Left hindlimb (tissue), 1 donor: ENCODE results near the gene DLX5.
A peak's percentile ranks its signal among the peaks of the same experiment; 100 is the strongest.

ENCODE experiments used
- DNase-seq: peaks from one replicate; pipeline ENCODE4 v3.0.0-alpha.2; 2018

The DLX5 gene

DNA sequence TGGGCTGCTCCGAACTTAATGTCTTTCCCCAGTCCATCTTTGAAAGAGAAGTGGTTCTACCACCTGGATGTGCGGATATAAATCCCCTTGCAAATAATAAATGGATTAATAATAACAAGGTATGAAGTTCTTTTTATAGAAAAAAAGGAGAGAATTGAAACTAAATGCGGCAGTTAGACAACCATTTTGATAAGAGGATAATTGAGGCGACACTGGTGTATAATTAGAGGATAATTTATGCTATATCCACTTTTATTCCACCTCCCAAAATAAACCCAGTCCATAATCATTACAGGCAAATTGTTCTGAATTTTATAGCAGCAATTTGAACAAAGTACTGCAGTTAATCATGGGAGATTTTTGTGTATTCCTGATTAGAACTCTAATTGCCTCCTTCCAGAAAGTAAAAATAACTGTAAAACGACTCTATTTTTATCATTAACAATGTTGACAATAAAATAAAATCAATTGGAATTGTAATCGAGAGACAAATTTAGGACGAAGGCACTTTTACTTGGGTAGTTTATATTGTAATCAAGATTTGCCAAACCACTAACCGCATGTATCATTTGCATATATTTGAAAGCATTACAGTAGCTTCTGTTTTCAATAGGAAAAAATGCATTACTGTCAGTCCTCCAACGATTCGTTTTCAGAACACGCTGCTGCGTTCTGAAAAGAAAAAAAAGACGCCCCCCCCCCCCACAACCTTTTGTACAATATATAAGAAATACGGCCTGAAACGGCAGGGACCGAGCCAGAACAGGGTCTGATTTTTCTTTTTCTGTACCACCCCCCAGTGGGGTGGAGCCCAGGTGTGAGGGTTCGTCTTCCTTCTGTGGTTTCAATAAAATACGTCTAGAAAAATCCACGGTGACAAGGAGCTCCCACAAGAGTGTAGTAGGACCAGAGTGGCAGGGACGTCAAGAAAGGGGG, 20.1 kb downstream of the DLX5 start:
- no peak for DNase-seq

DNA sequence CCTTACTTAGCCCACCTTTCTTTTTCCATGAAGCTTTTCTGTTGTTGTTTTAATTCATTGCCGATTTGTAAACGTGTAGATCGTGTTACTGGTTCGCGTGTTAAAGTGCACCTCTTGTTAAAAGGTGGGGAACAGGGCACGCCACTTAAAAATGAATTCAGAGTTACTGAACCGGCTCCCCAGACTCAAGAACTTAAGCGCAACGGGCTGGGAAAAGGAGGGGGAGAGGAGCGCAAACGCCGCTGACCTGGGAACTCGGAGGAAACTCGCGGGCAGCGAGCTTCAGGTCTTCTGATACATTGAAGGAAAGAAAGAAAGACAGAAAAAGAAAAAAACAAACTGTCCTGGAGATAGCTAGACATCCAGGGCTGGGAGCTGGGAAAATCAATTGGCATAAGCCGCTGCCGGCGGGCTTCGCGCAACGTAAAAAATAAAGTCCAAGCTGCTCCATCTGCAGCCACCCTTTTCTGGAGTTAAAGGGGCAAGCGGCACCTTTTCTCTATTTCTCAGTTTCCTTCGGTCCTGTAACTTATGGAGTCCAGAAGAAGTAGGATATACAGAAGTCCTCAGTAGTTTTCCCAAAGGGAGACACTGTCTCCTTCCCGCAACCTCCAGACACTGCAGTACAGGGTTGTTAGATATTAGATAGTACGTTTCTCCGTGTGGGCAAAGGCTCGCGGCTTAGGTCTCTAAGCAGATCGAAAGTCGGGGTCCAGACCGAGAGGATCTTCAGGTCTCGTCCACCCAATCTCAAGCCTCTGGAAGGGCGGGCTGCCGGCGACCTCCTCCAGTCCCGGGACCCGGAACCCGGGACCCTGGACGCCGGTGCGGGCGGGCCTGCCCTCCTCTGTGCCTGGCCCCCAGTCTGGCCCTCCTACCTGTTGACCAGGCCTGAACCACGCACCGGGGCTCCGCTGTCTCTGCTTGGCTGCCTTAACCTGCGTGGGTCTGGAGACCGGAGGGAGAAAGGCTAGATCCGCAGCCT, 21.1 kb downstream of the DLX5 start:
- peak; percentile 31 for DNase-seq

DNA sequence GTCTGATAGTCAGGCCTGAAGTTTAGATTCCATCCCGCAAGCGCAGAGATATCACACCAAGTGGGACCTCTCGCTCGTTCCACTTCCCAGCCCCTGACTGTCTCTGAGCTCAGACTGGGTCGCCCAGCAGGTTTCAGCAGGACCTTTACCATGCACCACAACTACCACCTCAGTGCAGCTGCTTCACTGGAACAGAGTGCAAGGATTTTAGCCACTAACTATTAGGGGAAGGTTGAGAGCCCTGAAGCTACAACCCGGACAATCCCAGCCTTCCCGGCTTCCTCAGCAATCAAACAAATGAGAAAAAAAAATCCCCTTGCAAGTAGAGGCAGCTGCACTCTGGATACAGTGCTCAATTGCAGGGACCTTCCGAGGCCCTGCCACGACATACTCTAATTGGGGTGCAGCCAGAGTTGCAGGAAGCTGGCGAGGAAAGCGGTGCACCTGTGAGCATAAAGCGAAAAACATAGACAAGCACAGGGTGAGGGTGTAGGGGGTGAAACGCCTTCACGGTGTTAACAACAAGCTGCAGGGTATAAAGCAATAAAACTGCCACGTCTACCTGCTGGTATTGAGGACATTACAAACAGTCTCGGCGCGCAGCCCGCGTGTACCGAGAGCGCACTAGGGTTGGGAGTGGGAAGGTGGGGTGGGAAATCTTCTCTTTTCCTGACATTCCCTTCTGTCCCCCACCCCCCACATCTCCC, 21.9 kb downstream of the DLX5 start:
- no peak for DNase-seq

DNA sequence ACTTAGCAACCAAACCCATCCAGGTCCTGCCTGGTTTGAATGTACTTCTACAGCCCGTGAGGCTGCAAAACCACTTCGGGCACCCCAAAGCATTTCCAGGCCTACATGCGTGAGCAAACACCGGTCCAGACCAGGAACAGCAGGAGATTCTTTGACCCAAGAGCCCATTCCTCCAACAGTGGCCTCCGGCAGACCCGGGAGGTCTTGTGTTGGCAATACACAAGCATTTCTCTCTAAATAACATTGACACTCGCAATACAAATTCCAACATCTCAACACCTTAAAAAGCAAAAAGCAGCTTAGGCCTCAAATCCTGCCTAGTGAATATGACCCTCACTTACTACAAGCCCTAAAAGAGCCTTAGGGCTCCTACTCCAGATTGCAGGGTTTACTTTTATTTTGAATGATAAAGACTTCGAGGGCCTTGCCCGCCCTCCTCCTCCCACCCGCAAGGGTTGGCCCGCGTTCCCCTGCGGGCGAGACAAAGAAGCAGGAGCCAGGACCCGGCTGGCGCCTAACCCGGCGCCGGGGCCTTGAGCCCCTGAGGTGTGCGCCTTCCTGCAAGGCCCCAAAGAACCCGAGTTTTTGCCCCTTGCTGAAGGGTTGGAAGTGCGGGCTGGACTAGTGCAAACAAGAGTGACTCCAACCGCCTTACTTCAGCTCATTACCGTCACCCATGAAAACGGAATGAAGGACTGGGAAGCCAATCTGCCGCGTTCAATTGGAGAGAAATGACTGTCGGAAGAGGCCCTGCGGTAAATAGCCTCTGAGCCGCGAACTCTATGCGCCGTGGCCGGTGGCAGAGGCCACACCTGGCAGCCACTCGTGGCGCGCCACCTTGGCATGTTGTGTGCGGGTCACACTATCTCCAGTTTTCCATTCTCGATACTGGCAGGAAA, 22.7 kb downstream of the DLX5 start:
- no peak for DNase-seq

DNA sequence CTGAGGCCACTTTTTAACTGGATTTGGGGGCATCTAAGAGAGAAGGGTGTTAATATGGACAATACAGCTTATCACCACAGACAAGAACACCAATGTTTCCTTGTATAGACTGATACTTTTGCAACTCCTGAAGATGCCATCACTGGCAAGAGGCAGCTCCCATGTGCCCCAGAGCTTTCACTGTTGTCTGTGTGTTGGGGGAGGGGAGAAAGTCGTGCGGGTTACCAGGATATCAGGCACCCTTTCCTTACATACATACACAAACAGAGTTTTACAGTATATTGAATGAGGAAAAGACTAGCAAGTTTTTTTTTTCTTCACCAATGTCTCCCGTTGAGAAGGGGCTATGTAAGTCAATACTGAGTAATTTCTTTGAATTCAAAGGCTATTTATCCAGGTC, 23.4 kb downstream of the DLX5 start:
- no peak for DNase-seq

DNA sequence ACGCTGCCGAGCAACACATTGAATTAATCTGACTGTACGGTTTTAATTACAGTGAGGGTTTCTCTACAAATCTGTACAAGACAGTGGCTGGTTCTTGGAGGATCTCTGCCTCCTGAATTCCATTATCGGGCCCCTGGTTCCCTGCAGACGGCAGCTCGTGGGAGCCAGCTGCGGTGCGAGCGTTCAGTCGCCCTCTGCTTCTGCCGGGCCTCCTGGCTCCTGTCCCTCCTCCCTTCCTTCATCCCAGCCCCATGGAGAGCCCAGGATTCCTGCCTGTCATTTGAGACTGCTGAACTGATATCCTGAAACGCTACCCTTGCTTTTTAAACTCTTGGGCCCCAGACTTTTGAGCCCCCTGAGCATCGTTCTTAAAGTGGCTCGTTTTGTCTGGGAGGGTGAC, 25.9 kb downstream of the DLX5 start:
- no peak for DNase-seq

DNA sequence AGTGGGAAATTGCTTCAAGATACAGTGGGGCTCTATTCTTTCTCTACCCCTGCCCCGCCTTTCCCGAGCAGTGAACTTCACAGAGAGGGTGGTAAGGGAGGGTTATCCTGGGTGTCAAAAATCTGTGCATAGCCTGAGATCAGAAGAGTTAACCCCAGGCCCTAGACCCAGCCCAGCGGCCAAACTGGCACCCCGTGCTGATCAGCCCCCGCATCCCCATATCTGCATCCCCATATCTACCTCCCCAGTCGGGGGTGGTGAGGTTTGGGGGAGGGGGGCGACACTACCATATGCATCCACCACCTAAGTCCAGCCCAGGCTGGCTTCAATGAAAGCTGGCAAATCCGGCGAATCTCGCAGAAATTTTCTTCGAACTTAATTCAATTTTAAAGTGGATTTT, 26.3 kb downstream of the DLX5 start:
- no peak for DNase-seq

DNA sequence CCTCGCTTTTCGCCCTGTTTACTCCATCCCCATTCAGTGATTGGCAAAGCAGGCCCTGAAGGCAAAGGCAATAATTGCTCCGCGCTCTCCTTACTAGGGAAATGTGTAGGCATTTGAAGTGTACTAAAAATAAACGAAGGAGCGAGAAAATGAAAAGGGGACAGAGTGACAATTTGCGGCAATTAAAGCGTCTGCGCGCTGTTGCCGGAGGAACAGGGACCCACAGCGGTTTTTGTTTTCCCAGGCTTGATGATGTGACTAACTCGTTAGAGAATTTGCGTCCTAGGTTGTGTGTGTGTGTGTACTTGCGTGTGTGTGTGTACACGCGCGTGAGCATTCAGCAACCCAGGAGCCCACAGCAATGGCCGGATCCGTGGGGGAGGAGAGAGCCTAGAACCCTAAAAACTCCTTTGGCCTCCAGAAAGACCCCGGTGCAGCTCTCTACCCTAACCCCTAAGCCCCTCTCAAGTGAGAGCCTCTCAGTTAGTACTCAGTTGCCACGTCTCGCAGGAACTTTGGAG, 27.1 kb downstream of the DLX5 start:
- DNase-seq = no peak

DNA sequence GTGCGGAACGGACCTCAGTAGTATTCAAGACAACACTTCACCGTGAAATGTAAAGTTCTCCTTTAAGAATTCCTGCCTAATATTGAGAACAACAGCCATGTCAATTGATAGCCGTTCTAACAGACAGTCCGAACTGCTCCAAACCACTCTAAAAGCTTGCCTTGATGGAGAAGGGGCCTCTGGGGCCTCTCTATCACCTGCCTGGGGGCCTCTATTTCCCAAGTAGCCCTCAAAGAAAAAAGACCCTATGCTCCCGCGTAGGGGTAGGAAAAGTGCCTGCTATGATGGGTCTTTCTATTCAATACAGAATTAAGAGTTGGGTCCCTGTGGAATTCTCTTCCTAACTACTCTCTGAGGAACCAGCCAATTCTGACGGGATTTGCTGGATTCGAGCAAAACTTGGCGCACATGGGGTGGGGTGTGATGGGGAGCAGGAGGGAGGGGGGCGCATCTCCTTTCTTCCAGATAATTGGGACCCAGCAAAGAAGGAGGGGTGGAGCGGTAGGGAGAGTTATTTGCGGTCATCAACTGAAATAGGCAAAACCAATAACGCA, 27.6 kb downstream of the DLX5 start:
- no peak for DNase-seq

DNA sequence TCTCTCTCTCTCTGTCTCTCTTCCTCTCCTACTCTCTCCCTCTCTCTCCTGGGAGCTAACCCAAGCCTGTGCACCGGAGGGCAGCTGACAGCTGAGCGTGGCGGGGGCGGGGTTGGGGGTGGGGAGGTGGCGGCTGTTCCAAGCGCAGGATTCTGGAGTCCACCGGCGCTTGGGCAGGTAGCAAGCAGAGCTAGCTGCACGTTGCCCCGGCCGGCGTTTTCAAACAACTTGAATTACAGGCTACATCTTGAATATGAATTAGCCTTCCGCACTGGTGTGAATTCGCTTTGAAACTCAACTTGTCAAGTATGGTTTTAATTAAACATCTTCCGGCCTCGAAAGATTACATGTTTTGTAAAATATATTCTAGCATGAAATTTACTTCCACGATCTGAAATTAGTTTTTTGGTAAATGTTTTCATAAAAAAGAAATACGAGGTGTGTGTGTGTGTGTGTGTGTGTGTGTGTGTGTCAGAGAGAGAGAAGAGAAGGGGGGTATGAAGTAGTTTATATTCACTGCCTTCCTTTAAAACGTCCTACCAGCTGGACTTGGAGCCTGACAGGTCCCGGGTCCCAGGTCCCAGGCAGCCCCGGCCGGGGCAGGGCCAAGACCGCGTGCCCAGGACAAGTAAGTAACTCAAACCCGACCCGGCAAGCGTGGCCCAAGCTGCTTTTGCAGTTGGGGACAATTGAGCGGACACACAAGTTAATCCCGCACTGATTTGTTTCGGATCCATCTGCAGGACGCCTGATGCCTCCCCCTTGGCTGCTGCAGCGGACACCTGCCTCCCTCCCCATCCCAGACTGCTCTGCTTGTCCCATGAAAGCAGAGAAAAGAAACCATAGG, 28.3 kb downstream of the DLX5 start:
- DNase-seq = peak; percentile 33

DNA sequence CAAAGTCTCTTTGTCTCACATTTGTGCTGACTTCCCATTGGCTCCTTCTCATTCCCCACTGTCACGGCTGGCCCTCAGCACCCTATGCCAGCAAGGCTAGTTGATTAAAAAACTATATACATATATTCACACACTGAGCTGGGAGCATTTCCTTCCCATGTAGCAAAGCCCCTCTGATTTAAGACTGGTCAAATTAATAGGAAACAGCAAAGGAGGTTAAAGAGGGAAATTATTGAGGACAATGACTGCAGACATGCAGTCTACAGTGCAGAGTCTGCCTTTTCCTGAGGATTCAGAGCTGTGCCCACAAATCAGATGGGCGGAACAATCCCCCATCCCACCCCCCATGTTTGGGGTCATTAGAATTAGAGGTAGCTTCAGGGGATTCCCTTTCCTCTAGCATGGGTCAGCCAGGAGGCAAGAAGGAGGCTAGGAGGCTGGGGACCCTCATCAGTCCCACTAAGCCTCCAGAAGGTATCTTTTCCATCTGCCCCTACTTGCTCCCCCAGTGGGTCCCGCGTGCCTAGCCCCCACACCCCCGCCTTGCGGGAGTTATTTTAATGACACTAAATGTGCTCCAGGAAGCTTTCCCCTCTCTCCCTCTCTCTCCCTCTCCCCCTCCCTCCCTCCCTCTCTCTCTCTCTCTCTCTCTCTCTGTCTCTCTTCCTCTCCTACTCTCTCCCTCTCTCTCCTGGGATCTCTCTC, 29.1 kb downstream of the DLX5 start:
- DNase-seq = no peak

DNA sequence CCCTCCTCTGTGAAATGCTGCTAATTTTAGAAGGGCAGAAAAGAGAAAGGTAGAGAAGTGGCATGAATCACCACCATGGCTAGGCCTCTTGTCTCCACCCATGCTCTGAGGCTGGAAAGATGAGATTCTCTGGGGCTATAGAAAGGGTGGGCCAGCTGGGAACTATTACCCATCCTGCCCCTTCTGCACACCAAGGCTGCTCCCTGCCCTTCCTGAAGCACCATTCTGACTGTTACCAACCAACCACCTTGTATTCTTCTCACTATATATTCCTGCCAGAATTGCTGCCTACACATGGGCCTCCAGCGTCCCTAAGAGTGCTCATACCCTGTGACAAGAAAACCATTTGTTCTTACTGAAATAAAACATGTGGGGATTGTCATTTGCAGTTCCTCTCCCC, 30.7 kb downstream of the DLX5 start:
- no peak for DNase-seq

DNA sequence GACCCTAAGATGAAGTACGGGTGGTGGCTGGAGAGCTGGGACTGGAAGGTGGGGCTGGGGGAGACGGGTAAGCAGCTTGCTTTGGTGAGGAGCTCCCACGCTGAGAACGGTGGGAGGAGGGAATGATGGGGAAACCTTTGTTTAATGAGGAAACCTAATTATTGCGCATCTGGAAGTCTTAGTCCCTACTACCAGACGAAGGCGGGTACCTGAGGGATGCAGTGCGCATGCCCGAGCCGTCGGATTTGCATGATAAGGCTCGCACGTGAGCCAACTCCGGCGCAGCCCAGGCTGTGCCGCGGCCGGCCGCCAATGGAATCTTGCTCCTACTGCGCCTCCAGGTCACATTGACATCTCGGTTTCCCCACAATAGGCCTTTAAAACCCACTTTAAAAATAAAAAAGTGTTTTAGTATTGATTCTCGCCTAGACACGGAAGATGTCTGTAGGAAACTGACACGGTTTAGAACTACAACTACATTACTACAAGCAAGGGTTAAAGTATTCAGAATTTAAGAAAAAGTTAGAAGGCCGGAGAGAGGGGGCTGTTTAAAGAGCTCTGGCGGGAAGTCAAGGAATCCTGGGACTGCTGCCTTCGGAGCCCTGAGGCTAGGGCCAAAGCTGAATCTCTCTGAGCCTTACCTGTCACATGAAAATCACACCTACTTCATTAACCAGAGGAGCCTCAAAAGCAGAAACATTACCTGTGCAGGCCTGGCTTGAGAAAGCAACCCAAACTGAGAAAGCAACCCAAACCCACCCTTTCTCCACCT, 31.4 kb downstream of the DLX5 start:
- DNase-seq = no peak

DNA sequence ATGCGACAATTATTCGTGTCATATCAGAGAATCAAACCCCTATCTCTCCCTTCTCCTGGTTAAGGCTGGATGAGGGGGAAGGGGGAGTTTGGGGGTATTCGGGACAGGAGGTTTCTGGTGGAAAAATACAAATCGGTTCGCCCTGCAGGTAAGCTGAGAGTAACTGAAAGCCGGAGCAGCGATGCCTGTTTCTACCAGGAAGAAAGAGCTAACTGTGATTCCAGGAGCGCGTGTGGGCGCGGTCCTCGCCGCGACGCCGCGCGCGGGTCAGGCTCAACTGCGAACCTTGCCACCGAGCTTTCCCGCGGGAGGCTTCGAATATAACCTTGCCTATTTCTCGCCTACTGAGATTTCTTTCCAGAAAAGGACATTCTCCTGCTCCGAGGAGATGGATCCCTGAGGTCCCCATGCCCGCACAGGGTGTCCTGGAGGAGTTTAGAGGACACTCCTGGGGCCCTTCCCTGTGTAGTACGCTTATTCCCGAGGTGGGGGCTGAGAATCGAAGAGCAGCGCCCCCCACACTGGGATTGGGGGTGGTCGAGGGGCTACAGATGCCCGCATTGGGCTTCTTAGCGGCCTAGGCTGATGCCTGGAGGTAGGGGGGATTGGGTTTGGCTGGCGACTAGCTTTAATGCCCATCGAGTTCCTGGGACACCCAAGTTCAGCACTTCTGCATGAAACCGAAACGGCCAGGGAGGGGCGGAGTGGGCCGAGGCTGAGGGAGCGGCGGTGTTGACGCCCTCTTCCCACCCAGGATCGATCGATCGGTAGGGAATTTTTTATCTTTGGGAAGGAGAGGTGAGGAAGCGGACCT, 32.2 kb downstream of the DLX5 start:
- DNase-seq = no peak

DNA sequence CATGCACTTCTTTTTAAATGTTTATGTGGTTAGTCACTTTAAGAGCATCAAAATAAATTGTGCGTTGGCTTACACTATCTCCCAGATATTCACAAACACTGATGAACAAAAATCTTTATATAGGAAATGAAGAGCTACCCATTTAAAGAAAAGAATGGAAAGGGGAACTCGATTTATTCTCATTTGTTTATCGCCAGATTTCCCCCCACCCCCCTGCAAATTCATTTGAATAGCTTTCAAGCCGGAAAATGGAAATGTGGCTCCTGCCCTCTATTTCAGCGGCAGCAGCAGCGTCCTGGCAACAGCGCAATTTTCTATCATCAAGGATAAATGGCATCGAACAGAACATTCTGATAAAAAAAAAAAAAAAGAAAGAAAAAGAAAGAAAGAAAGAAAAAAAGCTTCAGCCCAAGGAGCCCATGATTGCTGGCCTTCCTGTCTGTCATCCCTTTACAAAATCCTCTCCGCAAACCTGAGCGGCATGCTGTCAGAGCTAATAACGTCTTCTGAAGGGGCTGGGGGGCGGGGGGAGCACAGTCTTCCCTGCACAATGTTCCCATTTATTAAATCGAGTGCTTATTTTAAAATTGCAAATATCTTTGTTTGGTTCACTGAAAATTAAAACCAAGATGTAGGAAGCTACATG, 33.0 kb downstream of the DLX5 start:
- no peak for DNase-seq

DNA sequence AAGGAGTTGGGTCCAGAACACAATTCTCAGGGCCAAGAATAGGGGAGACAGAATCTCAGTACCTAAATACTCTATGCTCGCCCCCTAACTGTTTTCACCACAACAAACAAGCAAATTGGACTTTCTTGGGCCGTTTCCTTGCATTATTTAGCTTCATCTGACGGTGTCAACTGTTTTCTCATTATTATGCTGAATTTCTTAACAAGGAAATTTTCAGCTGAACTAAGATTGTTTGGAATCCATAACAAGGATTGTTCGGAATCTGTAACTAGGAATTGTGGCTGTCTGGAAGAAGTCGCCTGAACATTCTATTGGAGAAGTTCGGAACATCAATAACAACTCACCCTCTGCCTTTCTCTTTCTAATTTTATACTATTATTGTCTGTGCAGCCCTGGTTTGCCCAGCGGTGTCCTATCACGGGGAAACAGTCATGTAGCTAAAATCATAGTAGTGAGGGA, 34.7 kb downstream of the DLX5 start:
- DNase-seq = no peak

DNA sequence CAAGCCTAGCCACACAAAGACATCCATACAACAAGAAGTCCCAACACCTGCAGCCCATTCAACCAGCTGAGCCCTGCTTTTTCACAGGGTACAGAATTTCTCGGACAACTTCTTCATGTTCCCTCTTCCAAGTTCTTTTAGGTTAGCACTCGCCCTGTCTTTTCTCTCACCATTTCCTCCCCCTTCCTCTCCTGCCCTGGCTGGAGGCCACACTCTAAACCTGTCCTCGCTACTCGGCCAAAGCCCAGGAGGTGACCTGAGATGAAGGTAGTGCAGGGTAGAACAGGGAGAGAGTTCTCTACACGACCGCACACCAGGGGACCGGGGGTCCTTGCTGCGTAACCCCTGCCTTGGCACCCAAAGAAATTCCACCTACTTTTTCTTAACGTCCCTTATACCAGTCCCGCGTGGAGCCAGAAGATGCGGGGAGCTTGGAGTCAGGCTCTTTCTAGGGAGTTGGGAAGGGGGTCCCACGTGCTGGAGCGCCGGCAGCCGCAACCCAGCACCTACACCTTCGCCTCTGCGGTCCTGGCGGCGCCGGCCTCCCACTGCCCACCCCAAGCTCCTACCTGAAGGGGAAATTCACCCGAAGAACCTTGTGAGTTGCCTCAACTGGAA, 35.3 kb downstream of the DLX5 start:
- DNase-seq = no peak
